HepG2 (cell line): ENCODE results near the gene ALG14. TPM values are rescaled to one million over a fixed set of nuclear protein-coding genes. Genes with fewer than 3 reads are reported as not detected.
A peak's percentile ranks its signal among the peaks of the same experiment; 100 is the strongest.

Experiments used
- CENPT ChIP-seq: sonication (generic); formaldehyde crosslinking; IDR thresholded peaks from 2 replicates; pipeline ENCODE4 v1.8.0; 2022; ENCODE audit warnings: low read depth, mild to moderate bottlenecking, moderate library complexity, missing genetic modification reagents
- CREB1 ChIP-seq, 2 experiments: fragments of 450-650 bp in 1 of 2; IDR thresholded peaks; 2 replicates each; pipeline ENCODE4 v1.6.1; 2016 to 2017; ENCODE audit warnings: control low read depth in 1 of 2, mild to moderate bottlenecking in 1 of 2, missing compliant biosample characterization in 1 of 2, missing genetic modification characterization in 1 of 2
- GATAD2A ChIP-seq: IDR thresholded peaks from 2 replicates; pipeline ENCODE4 v1.6.1; 2016
- MBNL3 ChIP-seq: fragments of 250-450 bp; sonication (Bioruptor Pico); conservative IDR thresholded peaks from 2 replicates; pipeline ENCODE4 v1.8.0; 2022; ENCODE audit warnings: mild to moderate bottlenecking, inconsistent platforms
- NFRKB ChIP-seq: fragments of 450-650 bp; IDR thresholded peaks from 2 replicates; pipeline ENCODE4 v1.6.1; 2017
- RBFOX2 ChIP-seq: fragments of 200-400 bp; formaldehyde crosslinking; IDR thresholded peaks from 2 replicates; pipeline ENCODE4 v1.6.1; 2017; ENCODE audit warnings: low read depth, mild to moderate bottlenecking, low read length
- TBX3 ChIP-seq: fragments of 450-650 bp; IDR thresholded peaks from 2 replicates; pipeline ENCODE4 v1.6.1; 2017; ENCODE audit warnings: antibody characterized with exemption, mild to moderate bottlenecking, inconsistent platforms, borderline replicate concordance
- ZBTB42 ChIP-seq: sonication (generic); formaldehyde crosslinking; IDR thresholded peaks from 2 replicates; pipeline ENCODE4 v1.5.0; 2020; ENCODE audit warnings: mild to moderate bottlenecking, missing genetic modification reagents
- ZMAT5 ChIP-seq: sonication (generic); formaldehyde crosslinking; IDR thresholded peaks from 2 replicates; pipeline ENCODE4 v1.5.0; 2020; ENCODE audit warnings: mild to moderate bottlenecking, low read depth, missing genetic modification reagents, borderline replicate concordance
- ZNF260 ChIP-seq: sonication (generic); formaldehyde crosslinking; IDR thresholded peaks from 2 replicates; pipeline ENCODE4 v1.4.0; 2020; ENCODE audit warnings: missing genetic modification reagents, low read depth, mild to moderate bottlenecking, borderline replicate concordance
- ZNF276 ChIP-seq: sonication (generic); formaldehyde crosslinking; IDR thresholded peaks from 2 replicates; pipeline ENCODE4 v1.4.0; 2020; ENCODE audit warnings: mild to moderate bottlenecking, low read depth, missing genetic modification reagents
- ZNF354B ChIP-seq: sonication (generic); formaldehyde crosslinking; IDR thresholded peaks from 2 replicates; pipeline ENCODE4 v1.8.0; 2022; ENCODE audit warnings: mild to moderate bottlenecking, missing genetic modification reagents
- ZNF563 ChIP-seq: sonication (generic); formaldehyde crosslinking; IDR thresholded peaks from 2 replicates; pipeline ENCODE4 v1.8.0; 2022; ENCODE audit warnings: mild to moderate bottlenecking, moderate library complexity, missing genetic modification reagents
- ZNF569 ChIP-seq: sonication (generic); formaldehyde crosslinking; IDR thresholded peaks from 2 replicates; pipeline ENCODE4 v1.5.0; 2020; ENCODE audit warnings: mild to moderate bottlenecking, missing genetic modification reagents, moderate library complexity, borderline replicate concordance
- polyA plus RNA-seq, 8 experiments: library from polyadenylated mRNA; depleted of rRNA in 3 of 8; stranded (reverse) in 7 of 8; unstranded in 1 of 8; fragments of >200 nt; fragmentation: Illumina TruSeq in 4 of 8; extraction: Trizol in 4 of 8; gene quantifications; 2 replicates each; pipeline versions ENCODE4 v1.2.1 to v1.2.3, GENCODE V29; 2011 to 2016; ENCODE audit warnings: low read depth in 4 of 8, missing spikeins in 1 of 8, mixed read lengths in 1 of 8; ENCODE audit not compliant: insufficient read depth in 1 of 8
- total RNA-seq, 5 experiments: library from RNA; depleted of rRNA; stranded (reverse); fragments of >200 nt; fragmentation: Illumina TruSeq; extraction: Trizol; gene quantifications; 2 replicates each; pipeline ENCODE4 v1.2.3, GENCODE V29; 2016; ENCODE audit warnings: low read depth in 1 of 5
- TF ChIP-seq, protein P1 (sequence below): sonication (generic); formaldehyde crosslinking; IDR thresholded peaks from 2 replicates; pipeline ENCODE4 v1.4.0; 2020; ENCODE audit warnings: missing genetic modification reagents
- TF ChIP-seq, protein P2 (sequence below): sonication (generic); formaldehyde crosslinking; IDR thresholded peaks from 2 replicates; pipeline ENCODE4 v1.8.0; 2022; ENCODE audit warnings: mild to moderate bottlenecking, missing genetic modification reagents; ENCODE audit not compliant: insufficient replicate concordance
- TF ChIP-seq, protein P3 (sequence below): sonication (generic); formaldehyde crosslinking; IDR thresholded peaks from 2 replicates; pipeline ENCODE4 v1.5.1; 2020; ENCODE audit warnings: mild to moderate bottlenecking, missing genetic modification reagents, moderate library complexity

ALG14 gene
- total and polyA plus RNA-seq, 2 of the 13 experiments (the other 11 are each of a cell fraction or from before 2014, with no cell fraction given) = 4.5 to 12.7 TPM

DNA sequence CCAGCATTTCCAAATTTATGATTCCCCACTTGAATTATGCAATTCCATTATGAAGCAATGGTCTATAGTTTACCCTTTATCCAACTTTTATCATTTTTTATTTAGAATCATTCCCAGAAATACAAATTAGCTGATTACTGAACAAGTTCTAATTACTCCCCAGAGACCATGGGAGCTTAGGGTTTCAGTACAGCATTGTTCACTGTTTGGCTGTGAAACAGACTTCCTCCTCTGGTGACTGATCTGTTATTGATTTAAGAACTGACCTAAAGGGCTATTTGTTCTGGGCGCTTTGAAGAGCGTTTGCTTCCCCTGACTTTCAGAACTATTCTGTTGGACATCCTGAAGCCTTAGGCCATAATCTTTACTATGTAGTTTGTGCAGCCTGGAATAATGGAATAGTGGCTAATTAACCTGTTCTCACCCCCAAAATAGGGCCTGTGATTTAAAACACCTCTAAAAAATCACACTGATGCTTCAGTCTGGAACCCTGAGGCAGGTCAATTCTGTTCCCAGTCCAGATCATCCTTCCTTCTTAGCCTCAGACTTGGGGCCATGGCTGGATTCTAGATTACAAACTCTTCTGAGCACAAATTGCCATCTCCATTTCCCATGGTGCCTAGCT lies 58.7 kb downstream of the ALG14 start (continued):
- TF ChIP-seq CENPT (CRISPR knock-in tag) = no peak
- TF ChIP-seq ZMAT5 (CRISPR knock-in tag) = no peak
- no peak for TF ChIP-seq RBFOX2
- no peak for TF ChIP-seq MBNL3 (CRISPR knock-in tag)
- TF ChIP-seq, protein P1, sequence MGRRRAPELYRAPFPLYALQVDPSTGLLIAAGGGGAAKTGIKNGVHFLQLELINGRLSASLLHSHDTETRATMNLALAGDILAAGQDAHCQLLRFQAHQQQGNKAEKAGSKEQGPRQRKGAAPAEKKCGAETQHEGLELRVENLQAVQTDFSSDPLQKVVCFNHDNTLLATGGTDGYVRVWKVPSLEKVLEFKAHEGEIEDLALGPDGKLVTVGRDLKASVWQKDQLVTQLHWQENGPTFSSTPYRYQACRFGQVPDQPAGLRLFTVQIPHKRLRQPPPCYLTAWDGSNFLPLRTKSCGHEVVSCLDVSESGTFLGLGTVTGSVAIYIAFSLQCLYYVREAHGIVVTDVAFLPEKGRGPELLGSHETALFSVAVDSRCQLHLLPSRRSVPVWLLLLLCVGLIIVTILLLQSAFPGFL (CRISPR knock-in tag) = no peak
- no peak for TF ChIP-seq ZBTB42 (CRISPR knock-in tag)
- no peak for TF ChIP-seq ZNF260 (CRISPR knock-in tag)
- TF ChIP-seq ZNF569 = no peak
- TF ChIP-seq, protein P2, sequence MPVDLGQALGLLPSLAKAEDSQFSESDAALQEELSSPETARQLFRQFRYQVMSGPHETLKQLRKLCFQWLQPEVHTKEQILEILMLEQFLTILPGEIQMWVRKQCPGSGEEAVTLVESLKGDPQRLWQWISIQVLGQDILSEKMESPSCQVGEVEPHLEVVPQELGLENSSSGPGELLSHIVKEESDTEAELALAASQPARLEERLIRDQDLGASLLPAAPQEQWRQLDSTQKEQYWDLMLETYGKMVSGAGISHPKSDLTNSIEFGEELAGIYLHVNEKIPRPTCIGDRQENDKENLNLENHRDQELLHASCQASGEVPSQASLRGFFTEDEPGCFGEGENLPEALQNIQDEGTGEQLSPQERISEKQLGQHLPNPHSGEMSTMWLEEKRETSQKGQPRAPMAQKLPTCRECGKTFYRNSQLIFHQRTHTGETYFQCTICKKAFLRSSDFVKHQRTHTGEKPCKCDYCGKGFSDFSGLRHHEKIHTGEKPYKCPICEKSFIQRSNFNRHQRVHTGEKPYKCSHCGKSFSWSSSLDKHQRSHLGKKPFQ (CRISPR knock-in tag) = no peak
- TF ChIP-seq NFRKB = no peak
- TF ChIP-seq, protein P3, sequence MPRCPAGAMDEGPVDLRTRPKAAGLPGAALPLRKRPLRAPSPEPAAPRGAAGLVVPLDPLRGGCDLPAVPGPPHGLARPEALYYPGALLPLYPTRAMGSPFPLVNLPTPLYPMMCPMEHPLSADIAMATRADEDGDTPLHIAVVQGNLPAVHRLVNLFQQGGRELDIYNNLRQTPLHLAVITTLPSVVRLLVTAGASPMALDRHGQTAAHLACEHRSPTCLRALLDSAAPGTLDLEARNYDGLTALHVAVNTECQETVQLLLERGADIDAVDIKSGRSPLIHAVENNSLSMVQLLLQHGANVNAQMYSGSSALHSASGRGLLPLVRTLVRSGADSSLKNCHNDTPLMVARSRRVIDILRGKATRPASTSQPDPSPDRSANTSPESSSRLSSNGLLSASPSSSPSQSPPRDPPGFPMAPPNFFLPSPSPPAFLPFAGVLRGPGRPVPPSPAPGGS (CRISPR knock-in tag) = no peak
- TF ChIP-seq ZNF354B (CRISPR knock-in tag) = no peak
- no peak for TF ChIP-seq CREB1 (IDR thresholded peaks at IDR 0.05)
- 0 out of 2 replicates have a peak, but pooled peaks have one; percentile 31 for TF ChIP-seq CREB1 (CRISPR knock-in tag; IDR thresholded peaks at IDR 0.05)
- TF ChIP-seq ZNF276 = no peak
- TF ChIP-seq GATAD2A (CRISPR knock-in tag) = peak; percentile 92
- TF ChIP-seq TBX3 = peak; percentile 91
- TF ChIP-seq ZNF563 (CRISPR knock-in tag) = no peak
